HG02642 (cell line): ENCODE measurements around the gene PAM16.
A peak's percentile ranks its signal among the peaks of the same experiment; 100 is the strongest.
"Not testable (repeated sequence)": the region's sequence is repeated elsewhere in the genome, so short reads cannot be mapped to it uniquely, and the experiment has no call there.

Source experiments
- ATAC-seq: cut with Tn5 transposase; IDR thresholded peaks from one replicate; pipeline ENCODE4 v1.9.1; 2021; ENCODE audit warnings: mild to moderate bottlenecking; ENCODE audit not compliant: unreplicated experiment, poor library complexity

Gene PAM16

DNA sequence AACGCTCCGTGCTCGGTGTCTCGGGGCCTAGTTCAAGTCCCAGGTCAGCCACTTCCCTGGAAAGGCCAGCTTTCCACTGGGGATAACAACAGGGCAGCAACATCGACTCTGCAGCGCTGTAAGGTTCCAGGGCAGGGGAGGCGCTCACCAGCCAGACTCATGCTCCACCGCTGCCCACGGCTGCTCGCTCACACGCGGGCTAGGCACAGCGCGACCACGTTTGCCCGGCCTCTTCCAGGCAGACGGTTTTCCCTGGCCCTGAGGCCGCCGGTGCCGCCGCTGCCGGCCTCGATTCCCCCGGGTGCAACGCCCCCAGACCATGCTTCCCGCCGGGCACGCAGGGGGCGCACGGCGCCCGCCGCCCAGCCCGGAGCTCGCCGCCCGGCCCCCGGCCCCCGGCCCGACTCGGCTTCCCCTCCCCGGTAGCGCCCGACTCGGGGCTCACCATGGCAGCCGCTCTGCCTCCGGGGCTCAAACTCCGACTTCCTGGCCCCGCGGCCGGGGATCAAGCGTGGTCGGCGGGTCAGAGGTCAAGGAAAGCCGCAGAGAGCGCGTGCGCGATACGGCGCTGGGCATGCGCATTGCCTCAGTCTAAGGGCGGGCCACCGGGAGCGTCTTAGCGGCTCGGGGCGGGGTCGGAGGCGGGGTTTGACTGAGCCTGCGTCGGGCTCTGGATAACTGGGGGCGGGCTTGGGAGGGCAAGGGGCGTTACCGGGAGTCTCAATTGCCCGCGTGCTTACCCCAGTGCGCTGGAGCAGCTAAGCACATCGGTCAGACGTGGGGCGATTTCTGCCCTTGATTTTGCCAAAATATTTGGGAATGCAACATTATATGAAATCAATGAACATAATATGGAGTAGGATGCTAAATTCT, at the start of gene PAM16:
PAM16 (minus strand) TSS at position 535 of the 873 bp plus-strand sequence; CDS start at position 448, 87 bp downstream.
- peak; percentile 92 for ATAC-seq

DNA sequence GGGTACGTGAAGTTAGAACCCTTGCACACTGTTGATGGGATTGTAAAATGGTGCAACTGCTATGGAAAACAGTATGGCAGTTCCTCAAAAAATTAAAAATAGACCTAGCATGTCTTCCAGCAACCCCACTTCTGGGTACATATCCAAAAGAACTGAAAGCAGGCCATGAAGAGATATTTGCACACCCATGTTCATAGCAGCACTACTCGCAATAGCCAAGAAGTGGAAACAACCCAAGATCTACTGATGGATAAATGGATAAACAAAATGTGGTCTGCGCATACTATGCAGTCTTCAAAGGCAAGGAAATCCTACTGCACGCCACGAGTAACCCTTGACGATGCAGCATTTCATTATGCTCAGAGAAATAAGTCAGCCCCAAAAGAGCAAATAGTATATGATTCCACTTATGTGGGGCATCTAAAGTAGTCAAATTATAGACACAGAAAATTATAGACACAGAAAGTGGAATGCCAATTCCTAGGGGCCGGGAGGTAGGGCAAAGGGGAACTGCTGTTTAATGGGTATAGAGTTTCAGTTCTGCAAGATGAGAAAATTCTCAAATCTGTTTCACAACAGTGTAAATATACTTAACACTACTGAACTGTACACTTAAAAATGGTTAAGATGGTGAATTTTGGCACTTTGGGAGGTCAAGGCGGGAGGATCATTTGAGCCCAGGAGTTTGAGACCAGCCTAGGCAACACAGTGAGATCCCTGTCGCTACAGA, 48.0 kb upstream of the PAM16 start:
- no peak for ATAC-seq

DNA sequence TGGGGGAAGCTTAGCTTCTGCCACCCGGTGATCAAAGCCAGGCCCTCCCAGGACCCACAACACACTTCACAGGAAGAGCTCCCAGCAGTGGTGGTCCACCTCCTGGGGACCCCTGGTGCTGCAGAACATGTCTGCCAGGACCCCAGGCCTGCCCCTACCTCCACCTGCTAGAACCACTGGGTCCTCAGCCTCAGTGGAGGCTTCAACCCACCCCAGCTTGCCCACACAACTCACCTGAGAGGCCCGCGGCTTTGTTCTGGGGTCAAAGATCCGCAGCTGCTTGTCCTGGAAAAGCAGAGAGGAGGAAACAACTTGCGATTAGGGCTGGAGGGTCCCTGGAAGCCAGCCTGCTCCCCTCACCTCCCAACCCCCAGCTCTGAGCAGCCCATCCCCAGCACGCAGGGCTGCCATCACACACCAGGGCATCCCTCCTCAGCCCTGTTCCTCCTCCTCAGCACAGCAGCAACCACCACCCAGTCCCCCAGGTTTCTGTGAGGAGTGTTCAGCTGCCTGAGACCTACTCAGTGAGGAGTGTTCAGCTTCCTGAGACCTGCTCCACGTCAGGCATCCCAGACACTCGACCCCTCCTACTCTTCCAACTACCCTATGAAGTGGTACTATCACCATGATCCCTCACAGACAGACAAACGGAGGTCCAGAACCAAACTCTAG, 44.1 kb upstream of the PAM16 start:
- no peak for ATAC-seq

DNA sequence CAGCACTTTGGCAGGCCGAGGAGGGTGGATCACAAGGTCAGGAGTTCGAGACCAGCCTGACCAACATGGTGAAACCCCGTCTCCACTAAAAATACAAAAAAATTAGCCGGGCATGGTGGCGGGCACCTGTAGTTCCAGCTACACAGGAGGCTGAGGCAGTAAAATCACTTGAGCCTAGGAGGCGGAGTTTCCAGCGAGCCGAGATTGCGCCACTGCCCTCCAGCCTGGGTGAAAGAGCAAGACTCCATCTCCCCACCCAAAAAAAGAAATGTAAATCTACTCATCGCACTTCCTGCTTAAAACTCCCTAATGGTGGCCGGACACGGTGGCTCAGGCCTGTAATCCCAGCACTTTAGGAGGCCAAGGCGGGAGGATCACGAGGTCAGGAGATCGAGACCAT, 42.7 kb upstream of the PAM16 start:
- ATAC-seq, result not testable (repeated sequence)

DNA sequence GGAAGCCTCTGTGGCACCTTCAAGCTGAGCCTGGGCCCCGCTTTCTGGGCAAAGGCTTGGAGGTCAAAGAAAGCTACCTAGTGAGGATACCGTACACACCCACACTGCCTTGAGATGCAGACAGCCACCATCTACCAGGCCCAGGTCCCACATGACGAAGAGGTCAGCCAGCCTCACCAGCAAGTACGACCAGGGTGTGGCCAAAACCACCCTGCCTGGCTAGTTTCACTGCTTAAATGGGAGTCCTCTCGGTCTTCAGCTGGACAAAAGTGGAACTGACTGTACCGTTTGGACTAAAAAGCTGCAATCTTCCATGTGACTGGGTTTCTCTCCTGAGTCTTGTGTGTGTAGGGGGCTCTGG, 42.1 kb upstream of the PAM16 start:
- ATAC-seq, result no peak

DNA sequence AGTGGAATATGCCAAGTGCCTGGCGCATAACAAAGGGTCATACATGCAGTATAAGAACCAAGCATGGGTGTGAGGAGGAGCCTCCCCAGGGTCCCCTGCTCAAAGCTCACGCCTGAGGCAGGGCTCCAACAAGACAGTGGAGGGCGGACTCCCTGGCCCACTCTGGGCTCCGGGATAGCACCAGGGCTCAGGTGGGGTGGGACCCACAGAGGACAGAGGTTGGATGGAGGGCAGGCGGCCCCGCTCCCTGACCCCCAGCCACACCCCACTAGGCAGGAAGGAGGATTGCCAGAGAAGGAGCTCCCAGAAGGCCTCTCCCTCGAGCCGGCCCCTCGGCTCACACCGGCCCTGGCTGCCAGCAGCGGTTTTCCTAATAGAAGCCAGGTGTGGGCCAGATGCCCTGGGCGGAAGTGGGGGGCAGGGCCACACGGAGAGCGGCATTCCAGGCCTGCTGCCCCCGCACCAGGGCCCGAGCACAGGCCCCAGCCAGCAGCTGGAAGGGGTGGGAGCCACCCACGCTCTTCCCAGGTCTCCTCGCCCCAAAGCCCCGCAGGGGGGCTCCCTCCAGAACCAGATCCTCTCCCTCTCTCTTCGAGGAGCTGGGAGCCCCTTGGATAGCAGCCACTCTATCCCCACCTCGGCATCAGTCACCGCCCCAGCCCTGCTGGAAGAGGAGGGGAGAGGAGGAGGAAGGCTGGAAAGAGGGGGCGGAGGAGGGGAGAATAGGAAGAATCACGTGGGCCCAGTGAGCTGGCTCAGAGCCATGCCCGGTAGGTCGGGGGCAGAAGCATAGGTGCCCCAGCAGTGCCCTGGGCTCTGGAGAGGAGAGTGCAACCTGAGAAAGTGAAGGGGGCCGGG, 41.5 kb upstream of the PAM16 start:
- no peak for ATAC-seq

DNA sequence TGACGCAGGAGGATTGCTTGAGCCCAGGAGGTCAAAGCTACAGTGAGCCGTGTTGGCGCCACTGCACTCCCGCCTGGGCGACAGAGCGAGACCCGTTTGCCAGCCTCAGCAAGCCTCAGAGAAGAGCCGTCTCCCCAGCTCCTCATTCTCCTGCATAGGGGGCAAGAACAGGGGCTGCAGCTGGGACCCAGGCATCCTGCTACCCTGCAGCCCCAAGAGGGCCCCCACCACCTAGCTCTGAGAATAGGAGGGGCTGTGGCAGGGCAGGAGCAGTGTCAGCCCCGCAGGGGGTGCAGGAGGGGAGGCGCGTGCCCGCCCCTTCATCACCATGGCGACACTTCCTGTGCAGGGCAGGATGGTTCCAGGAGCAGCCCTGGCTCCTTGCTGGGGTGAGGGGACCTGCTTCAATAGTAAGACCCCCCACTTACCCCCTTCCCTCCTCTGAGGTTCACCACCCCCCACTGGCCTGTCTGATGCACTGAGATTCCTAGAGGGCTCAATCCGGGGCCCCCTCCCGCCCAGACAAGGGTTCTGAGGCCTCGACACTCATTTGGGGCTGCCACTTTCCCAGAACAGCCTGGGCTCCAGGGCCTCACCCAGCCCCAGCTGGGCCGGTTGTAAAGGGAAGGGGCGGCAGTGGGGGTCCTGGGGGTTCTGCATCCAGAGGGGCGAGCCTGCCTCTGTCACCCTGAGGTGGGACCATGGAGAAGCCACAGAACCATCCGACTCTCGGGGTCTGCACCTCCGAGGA, 40.7 kb upstream of the PAM16 start:
- ATAC-seq, result no peak

DNA sequence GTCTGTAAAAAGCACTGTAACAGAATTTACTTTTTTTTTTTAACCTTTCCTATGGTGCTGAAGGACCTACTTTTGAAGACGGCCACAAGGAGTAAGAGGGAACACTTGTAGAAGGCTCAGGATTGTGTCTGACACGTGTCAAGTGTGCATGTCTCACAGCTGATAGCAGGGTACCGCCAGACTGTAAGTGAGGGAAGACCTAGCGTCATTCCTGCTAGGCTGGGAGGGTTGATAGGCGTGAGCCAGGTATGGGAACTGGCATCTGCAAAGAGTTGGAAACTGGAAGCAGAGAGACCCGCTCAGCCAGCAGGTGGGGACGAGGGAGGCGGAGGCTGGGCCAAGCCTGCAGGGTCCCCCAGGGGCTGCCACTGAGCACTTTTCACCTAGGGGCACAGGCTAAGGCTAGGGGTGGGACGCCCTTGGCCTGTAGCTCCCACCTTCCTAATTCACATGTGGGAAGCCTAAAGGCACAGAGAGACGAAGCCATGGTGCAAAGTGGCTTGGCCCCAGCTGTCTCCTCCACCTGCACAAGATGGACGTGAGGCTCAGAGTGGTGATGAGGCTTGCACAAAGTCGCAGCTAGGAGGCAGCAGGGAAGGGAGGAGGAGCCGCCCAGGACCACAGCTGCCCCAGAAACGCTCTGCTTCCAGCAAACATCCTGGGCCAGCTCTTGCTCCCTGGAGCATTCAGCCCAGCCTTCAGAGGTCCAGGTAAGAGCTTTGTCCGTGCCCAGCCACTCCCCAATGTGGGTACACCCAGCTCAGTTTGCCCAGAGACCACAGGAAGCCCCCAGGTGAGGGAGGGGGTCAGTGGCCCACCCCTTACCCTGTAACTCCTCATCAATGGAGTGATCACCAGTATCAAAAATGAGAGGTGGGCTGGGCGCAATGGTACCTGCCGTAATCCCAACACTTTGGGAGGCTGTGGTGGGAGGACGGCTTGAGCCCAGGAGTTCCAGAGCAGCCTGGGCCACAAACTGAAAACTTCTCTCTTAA, 39.4 kb upstream of the PAM16 start:
- no peak for ATAC-seq

DNA sequence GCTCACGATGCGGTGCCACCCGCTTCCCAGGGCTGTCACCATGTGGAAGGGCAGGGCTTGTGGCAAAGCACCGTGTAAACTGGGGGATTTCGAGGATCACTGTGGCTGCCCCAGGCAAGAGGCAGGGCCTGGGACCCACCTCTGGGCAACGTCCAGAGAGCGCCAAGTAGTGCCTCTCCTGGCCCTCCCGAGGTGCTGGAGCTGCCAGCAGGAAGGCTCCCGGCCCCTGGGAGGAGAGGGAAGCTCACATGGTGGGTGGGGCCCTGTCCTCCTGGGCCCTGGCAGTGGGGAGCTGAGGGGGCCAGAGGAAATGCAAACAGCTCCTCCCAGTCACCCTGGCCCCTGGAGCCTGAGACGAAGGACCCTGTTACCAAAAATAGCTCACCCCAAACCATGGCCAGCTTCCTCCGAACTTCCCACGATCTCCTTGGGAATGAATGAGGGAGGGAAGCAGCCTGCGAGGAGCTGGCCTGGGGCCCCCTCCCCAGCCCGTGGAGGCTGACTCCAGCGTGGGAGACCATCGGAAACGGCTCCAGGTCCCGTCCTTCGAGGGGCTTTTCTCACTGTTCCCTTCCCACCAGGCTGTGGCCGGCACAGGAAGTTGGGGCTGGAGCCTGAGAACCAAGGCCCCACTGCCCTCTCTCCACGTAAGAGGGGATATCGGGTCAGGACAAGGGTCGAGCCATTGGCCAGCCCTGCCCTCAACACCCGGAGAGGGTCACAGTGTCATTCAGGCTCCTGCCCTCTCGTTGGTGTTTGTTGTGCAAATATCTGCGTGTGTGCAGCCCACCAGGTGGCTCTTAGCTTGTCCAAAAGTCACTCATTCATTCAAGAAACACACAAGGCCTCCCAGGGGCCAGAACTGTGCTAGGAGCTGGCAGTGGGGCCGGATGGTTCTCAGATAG, 38.2 kb upstream of the PAM16 start:
- ATAC-seq, result no peak

DNA sequence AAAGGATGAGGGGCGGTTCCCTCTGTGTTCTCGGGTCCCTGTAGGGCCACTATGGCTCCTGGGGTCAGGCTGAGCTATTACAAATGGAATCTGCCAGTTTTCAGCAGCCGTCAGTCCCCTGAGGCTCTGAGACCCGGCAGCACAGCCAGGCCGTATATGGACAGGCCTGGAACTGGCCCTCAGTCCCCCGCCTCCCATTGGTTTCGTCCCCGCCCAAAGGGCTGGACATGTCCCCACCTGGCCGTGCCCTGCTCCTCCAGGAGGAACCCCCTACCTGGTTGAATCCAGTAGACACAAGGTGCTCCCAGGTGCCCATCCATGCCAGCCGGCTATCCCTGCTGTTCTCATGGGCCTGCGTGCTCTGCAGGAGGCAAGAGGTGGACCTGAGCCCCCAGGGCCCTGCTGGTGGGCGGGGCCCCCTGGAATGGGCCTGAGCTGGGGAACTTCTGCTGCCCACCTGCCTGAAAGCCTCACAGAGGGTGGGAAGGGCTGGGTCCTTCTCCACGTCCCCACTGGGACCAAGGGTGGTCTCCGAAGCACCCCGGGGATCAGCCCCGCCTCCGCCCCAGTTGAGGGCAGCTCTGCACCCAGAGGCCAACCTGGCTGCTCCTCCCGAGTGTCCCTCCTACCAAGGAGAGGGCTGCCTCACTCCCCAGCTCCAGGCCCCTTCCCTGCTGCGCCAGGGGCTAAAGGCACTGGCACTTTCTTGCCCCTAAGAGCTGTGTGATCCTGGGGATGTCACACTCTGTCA, 37.3 kb upstream of the PAM16 start:
- no peak for ATAC-seq

DNA sequence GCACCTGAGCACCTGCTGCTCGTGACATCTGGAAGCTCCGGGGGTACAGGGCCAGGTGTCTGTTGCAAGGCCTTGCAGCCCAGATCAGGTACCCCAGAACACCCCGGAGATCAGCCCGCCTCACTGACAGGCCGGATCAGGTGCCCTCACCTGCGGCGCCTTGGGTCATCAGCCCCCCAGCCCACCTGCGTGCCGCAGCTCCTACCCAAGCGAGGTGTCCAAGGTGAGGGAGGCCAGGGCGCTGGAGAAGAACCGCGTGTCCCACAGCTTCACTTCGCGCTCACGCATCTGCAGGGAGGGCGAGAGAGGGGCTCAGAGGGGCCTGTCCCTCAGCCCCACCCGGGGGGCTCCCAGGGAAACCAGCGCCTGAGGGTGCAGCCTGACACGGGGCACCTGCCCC, 36.7 kb upstream of the PAM16 start:
- no peak for ATAC-seq

DNA sequence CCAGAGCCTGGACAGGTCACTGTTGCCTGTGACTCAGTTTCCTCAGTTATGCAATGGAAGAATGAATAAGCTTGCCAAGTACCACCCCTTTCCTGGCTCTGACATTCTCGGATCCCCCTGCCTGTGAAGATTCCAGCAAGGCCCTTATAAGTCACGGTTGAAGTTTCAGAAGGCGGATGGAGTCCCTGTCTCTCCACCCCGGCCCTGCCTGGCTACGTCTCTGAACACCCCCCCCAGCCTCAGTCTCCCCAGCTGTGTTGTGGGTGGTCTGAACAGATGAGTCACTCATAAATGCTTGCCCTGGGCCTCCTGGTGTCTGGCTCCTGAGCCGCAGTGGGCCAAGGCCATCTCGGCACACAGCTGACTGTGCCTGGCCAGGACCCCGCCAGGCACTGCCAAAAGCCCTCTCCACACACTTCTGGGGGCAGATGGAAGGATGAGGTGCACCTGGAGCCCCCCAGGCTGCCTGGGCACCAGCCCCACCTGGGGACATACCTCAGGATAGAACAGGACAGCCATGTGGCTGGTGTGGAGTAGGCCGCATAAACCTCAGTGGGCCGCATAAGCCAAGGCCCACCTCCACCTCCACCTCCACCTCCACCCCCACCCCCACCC, 35.9 kb upstream of the PAM16 start:
- ATAC-seq, result no peak

DNA sequence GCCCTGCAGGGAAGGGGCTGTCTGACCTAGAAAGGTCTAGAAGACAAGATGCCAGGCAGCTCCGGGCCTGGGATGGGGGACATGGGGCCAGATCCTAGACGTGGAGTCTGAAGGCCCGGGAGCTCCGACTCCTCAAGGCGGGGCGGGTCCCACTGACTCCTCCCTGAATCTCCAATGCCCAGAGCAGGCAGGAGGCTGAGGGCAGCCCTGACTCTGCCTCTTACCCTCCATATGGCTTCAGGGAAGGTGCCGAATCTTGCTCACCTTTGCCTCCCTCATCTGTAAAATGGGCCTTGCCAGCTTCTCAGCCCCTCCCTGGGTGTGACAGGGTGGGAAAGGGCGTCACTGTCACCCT, 35.3 kb upstream of the PAM16 start:
- ATAC-seq, result no peak

DNA sequence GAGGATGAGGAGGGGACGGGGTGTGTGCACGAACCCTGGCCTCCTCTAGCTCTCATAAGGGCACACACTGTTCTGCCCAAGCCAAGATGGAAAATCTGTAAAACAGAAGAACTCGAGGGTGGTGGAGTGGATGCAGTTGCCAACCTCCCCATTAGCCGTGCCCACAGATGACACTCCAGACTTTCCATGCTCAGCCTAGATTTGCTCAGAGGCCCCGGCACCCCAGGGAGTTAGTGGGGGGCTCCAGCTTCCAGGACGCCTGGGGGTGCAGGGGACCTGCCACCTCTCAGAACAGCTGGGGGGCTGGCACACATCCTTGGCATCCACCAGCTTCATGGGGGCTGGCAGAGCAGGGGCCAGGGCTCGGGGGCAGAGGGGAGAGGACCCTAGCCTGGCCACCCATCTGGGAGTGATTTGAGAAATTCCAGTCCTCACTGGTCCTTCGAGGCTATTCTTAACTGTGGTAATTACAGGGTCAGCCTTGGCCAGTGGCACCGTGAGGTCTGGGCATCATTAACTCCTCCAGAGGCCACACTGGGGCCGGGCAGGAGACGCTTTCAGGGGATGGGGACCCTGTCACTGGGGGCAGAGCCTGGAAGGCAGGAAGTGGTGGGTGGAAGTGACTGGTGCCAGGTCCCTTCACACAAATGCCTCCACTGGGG, 34.8 kb upstream of the PAM16 start:
- ATAC-seq, result no peak

DNA sequence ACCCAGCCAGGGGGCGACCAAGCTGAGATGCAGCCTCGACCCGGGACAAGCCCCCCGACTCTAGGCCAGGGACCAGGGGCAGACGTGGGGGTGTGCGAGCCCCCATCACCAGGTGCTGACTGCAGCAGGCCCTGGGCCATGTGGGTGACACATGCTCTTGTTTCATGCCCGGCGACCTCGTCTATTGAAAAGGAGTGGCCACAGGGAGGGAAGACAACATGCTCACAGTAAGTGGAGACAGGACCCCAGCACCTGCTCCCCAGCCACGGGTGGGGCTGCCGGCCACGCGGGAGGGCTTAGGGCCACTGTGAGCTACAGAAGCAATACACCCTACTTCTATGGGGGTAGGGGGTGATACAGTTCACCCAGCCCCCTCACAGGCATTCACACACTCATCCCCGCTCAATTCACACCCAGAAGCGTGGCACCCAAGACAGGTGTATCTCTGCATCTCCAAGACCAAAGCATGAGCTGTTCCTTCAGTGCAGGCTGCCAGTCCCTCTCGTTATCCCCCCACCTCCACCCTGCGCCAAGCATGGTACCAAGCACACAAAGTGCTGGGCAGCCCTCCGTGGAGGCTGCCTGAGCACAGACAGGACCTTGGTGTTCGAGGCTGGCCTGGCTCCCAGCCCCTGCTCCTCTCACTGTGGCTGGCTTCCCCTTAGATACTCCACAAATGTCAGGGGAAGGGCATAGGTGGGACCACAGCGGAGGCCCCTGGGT, 34.1 kb upstream of the PAM16 start:
- no peak for ATAC-seq
